Activated naive CD8-positive, alpha-beta T cell (primary cell): ENCODE results near the gene ARSB.

ENCODE experiments used
- H3K27ac Mint-ChIP-seq: one replicate; pipeline ENCODE4 v1.8.0; 2021; ENCODE audit warnings: mixed read lengths
- H3K27me3 Mint-ChIP-seq: one replicate; pipeline ENCODE4 v1.8.0; 2021; ENCODE audit warnings: mixed read lengths
- H3K36me3 Mint-ChIP-seq: one replicate; pipeline ENCODE4 v1.8.0; 2021; ENCODE audit warnings: mixed read lengths
- H3K4me1 Mint-ChIP-seq: one replicate; pipeline ENCODE4 v1.8.0; 2021; ENCODE audit warnings: low read depth, mixed read lengths
- H3K4me3 Mint-ChIP-seq: one replicate; pipeline ENCODE4 v1.8.0; 2021; ENCODE audit warnings: mild to moderate bottlenecking, mixed read lengths
- H3K9me3 Mint-ChIP-seq: one replicate; pipeline ENCODE4 v1.8.0; 2021; ENCODE audit warnings: low read depth, mixed read lengths

Gene ARSB

GRCh38 chr5:78907255-78907891, 77.7 kb downstream of the ARSB start:
- Mint-ChIP-seq H3K4me3 (no peak overlapping the region), H3K9me3 (no peaks in the 10 kb centered on the region), H3K27ac (no peak overlapping the region), H3K36me3 (peaks cover 21% of the 10 kb centered on the region), H3K27me3 (no peaks in the 10 kb centered on the region), H3K4me1 (peaks cover 2% of the 10 kb centered on the region)

DNA sequence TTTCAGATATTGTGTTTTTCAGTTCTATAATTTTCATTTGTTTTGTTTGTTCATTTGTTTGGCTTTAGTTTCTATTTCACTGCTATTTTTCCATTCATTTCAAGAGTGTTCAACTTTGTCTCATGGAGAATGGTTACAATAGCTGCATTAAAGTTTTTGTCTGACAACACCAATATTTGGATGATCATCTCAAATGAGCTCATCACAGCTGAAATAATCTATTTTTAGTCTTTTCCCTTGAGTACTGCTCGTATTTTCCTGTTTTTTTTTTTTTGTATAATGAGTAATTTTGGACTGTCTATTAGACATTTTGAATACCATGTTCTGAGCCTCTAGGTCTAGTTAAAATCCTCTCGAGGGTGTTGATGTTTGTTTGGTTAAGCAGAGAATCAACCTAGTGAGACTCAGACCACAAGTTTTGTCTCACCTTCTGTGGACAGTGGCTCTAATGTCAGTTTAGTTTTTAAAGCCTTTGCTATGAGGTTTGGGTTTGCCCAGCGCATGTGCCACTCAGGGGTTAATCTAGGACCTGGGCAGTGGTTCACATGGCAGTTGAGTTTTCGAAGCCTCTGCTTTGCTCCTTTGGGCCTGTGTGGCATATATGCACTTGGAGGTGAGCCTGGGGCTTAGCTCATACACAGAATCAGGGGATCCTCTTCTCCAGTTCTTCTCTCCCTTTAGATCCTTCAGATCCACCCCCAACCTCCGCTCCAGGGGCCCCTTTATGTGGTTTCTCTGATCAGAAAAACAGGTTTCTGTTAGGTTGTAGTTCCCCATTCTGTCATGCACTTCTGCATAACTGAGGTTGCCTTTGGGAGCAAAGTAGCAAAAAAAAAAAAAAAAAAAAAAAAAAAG, 79.8 kb downstream of the ARSB start:
- no peak overlapping the region for H3K4me3 Mint-ChIP-seq
- peaks cover 26% of the 10 kb centered on the region for H3K36me3 Mint-ChIP-seq
- H3K27ac Mint-ChIP-seq: no peak overlapping the region
- peaks cover 2% of the 10 kb centered on the region for H3K4me1 Mint-ChIP-seq
- no peaks in the 10 kb centered on the region for H3K27me3 Mint-ChIP-seq
- H3K9me3 Mint-ChIP-seq: no peaks in the 10 kb centered on the region

GRCh38 chr5:78903861-78904260, 81.2 kb downstream of the ARSB start:
- H3K36me3 Mint-ChIP-seq: peaks cover 37% of the 10 kb centered on the region
- H3K27me3 Mint-ChIP-seq: no peaks in the 10 kb centered on the region
- H3K4me3 Mint-ChIP-seq: no peak overlapping the region
- peaks cover 9% of the 10 kb centered on the region for H3K9me3 Mint-ChIP-seq
- no peak overlapping the region for H3K27ac Mint-ChIP-seq
- H3K4me1 Mint-ChIP-seq: peaks cover 2% of the 10 kb centered on the region

GRCh38 chr5:78903353-78903752, 81.8 kb downstream of the ARSB start:
- no peak overlapping the region for H3K4me3 Mint-ChIP-seq
- no peak overlapping the region for H3K27ac Mint-ChIP-seq
- H3K27me3 Mint-ChIP-seq: no peaks in the 10 kb centered on the region
- peaks cover 11% of the 10 kb centered on the region for H3K9me3 Mint-ChIP-seq
- peaks cover 39% of the 10 kb centered on the region for H3K36me3 Mint-ChIP-seq
- H3K4me1 Mint-ChIP-seq: peaks cover 2% of the 10 kb centered on the region

DNA sequence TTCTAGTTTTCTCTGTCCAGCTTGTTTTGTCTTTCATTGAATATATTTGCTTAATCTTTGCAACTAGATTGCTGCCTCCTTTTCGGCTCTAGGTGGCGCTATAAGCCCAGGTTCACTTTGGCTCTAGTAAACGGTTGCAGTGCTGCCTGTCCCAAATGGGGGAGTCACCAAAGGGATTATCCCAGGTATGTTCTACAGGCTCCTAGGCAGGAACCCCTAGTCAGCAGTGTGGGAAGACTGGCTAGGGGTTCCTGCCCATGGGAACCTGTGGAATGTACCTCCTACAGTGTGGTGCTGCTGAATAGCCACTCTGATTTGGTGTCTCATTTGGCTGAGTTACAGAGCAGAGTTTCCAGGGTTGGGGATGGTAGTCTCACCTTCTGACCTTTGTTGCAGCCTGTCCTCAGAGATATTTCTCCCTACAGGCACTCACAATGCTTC, 85.2 kb downstream of the ARSB start:
- H3K4me3 Mint-ChIP-seq: no peak overlapping the region
- H3K27ac Mint-ChIP-seq: no peak overlapping the region
- H3K4me1 Mint-ChIP-seq: no peaks in the 10 kb centered on the region
- H3K36me3 Mint-ChIP-seq: peaks cover 44% of the 10 kb centered on the region
- H3K9me3 Mint-ChIP-seq: peaks cover 11% of the 10 kb centered on the region
- H3K27me3 Mint-ChIP-seq: no peaks in the 10 kb centered on the region

DNA sequence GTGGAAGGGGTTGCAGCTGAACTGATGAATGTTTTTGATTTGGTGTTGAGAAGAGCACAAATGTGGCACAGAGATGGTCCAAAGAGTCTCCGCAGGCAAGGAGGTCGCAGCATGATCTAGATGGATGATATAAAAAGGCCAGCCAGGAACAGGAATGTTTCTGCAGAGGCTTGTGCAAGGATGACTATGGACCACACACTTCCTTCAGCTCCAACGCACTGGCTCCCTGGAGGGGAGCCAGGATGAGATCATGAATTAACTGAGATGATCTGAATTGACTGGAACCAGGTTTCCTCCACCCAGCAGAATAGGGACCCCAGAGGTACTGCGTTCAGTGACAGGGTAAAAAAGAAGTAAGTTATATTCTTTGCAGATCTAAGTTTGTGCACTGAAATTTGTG, 89.0 kb downstream of the ARSB start:
- Mint-ChIP-seq H3K36me3 (peaks cover 42% of the 10 kb centered on the region), H3K4me3 (no peak overlapping the region), H3K27ac (no peak overlapping the region), H3K27me3 (no peaks in the 10 kb centered on the region), H3K4me1 (no peaks in the 10 kb centered on the region), H3K9me3 (peaks cover 11% of the 10 kb centered on the region)

DNA sequence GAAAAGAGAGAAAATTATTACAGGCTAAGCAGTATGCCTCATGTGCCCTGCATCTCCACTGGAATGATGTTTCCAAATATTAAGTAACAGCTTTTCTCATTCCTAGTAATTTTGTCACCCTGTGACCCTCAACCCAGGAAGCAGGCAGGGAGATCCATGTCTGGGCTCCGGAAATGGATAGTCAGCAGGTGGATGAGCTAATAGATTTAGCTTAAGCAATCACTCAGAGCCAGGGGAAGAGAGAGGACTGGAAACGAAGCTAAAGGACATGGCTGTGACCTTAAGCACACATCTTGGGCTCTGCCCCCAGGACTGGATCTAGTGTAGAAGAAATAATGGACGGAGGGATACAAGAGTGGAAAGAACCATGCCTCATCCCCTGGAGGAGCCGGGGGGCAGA, 89.5 kb downstream of the ARSB start:
- no peak overlapping the region for H3K4me3 Mint-ChIP-seq
- H3K27me3 Mint-ChIP-seq: no peaks in the 10 kb centered on the region
- H3K4me1 Mint-ChIP-seq: no peaks in the 10 kb centered on the region
- H3K27ac Mint-ChIP-seq: no peak overlapping the region
- peaks cover 39% of the 10 kb centered on the region for H3K36me3 Mint-ChIP-seq
- H3K9me3 Mint-ChIP-seq: peaks cover 11% of the 10 kb centered on the region

- Mint-ChIP-seq H3K27me3 (no peaks in the 10 kb centered on the region), H3K4me3 (no peak overlapping the region), H3K9me3 (peaks cover 5% of the 10 kb centered on the region), H3K4me1 (no peaks in the 10 kb centered on the region), H3K27ac (no peak overlapping the region), H3K36me3 (peaks cover 26% of the 10 kb centered on the region)
Measured at GRCh38 chr5:78893940-78894677, 91.0 kb downstream of the ARSB start.

DNA sequence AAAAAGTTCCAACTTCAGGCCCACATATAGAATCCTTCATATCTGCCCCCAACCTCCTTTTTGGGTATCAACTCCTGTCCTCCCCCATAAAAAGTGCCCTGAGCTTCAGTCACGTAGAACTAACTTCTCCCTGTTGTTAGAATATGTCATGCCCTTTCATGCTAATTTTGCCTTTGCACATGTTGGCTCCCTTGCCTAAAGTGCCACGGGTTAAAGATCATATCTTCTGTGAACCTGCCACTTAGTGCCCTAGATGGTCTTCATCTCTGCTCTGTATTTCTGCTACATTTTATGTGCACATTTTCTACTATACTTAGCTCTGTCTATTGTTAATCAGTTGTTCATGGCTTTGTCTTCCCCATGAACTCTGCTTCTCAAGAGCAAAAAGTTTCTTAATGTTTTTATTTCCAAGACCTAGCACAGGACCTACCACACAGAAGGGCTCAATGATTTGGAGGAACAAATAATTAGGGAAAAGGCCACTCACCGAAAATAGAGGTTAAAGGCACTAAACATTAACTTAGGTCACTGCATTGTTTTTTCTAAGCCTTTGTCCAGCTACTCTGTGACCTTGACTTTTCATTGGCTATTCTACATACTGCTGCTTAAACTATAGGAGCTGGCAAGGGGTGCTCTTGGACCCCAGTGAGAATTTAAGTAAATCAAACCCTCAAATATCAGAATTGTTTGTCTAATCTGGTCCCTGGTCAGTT, 94.3 kb downstream of the ARSB start:
- Mint-ChIP-seq H3K27ac (no peak overlapping the region), H3K9me3 (no peaks in the 10 kb centered on the region), H3K4me1 (peaks cover 19% of the 10 kb centered on the region), H3K4me3 (no peak overlapping the region), H3K36me3 (peaks cover 16% of the 10 kb centered on the region), H3K27me3 (no peaks in the 10 kb centered on the region)

DNA sequence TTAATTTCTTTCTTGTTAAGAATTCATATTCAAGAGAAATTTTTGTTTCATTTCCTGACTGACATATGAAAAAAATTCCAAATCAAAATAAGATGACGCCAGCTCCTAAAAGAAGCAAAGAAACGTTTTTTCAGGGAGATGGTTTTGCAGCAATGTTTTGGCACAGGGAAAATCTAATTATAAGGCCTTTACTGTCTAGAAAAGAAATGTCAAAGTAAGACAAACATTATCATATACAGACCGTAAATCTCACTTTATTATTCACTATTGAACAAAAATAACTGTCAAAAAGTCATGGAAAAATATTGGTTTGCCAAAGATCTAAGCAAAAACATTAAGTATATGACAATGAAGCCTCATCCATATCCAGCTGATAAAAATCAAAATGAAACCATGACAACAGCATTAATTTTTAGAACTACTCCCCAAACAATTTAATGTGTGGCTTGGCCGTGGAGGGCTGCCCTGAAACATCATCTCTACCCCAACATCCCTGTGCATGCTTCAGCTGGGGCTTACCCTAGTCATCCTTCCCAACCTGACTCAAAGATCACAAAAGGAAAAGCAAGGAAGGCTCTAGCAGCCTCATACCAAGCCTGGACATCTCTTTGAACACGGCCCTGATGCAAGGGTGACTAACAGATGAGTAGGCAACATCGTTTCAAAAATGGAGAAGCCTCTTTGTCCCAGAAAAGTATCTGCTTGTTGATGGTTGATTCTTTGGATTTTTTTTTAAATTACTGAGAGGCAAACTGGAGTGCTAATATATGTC, 95.6 kb downstream of the ARSB start:
- Mint-ChIP-seq H3K4me3 (no peak overlapping the region), H3K27ac (no peak overlapping the region), H3K27me3 (no peaks in the 10 kb centered on the region), H3K4me1 (peaks cover 19% of the 10 kb centered on the region), H3K36me3 (peaks cover 12% of the 10 kb centered on the region), H3K9me3 (no peaks in the 10 kb centered on the region)

GRCh38 chr5:78888580-78889368, 96.3 kb downstream of the ARSB start:
- Mint-ChIP-seq H3K4me1 (peaks cover 19% of the 10 kb centered on the region), H3K9me3 (no peaks in the 10 kb centered on the region)

DNA sequence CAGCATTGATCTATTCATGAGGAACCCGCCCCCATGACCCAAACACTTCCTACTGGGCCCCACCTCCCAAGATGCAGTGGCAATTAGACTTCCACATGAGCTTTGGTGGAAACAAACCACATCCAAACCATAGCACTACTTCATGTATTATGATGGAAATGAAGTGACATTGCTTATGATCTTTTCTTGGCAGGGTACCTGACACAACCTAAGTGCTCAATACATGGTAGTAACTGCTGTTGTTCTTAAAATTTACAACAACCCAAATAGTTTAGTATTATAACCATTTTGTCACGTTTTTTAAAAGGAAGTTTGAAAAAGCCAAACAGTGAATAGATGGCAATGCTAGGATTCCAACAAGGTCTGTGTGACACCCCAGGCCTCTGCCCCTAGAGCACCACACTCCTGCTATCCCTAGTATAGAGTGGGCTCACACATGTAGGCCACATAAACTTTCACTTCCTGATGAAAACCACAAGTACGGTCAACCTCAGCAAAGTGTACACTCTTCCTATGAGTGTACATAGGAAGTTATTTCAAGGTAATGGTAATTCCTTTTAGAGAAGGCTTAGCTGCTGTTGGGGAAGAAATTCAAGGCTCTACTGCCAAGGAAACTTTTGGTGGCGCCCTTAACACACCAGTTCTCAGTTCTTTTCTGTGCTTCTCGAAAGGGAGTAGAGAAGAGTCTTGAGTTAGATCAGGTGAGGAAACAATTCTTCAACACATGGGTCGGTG, 97.6 kb downstream of the ARSB start:
- no peaks in the 10 kb centered on the region for H3K9me3 Mint-ChIP-seq
- peaks cover 19% of the 10 kb centered on the region for H3K4me1 Mint-ChIP-seq
- H3K27ac Mint-ChIP-seq: no peak overlapping the region
- H3K27me3 Mint-ChIP-seq: no peaks in the 10 kb centered on the region
- no peak overlapping the region for H3K4me3 Mint-ChIP-seq
- H3K36me3 Mint-ChIP-seq: peaks cover 9% of the 10 kb centered on the region

More at GRCh38 chr5:78888580-78889368, 96.3 kb downstream of the ARSB start:
- H3K36me3 Mint-ChIP-seq: peaks cover 6% of the 10 kb centered on the region
- no peaks in the 10 kb centered on the region for H3K27me3 Mint-ChIP-seq
- H3K4me3 Mint-ChIP-seq: no peak overlapping the region
- H3K27ac Mint-ChIP-seq: no peak overlapping the region
